ENCODE data around the gene KLHDC10. TPM values are rescaled to one million over a fixed set of nuclear protein-coding genes. Genes with fewer than 3 reads are reported as not detected.

KLHDC10 gene
- total RNA-seq, 1 experiment from 2014 or later = 47.0 TPM

DNA sequence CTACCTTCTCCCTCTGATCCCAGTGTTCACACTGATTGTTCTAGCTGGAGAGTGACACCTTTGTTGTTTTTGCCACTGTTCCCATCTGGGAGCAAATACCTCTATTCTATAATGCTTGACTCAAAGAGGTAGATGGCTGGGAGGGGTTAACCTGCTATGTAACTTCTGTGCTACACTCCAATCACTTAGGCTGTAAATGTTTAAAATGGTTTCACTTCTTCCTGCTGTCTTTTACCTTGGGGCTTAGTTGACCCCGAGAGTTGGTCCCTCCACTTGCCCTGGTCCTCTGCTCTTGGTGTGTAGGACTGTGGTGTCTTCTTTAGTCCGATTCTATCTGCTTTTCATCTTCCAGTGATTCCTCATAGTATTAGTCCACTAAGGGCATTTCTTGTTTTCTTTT, 22.3 kb downstream of the KLHDC10 start:
- no TSS peak for BruUV-seq (replicated peaks)
- Histone ChIP-seq H3K9me3 (ENCODE audit: insufficient read depth, low read depth) (no peaks in the 10 kb centered on the region), H3K36me3 (ENCODE audit: low read depth) (no peaks in the 10 kb centered on the region), H3K9me2 (ENCODE audit: insufficient read depth) (no peaks in the 10 kb centered on the region), H3K27me3 (ENCODE audit: insufficient read depth, low read depth) (no peaks in the 10 kb centered on the region), H2AFZ (no peak overlapping the region), H3K4me2 (no peak overlapping the region), H4K20me1 (ENCODE audit: insufficient read depth) (peaks cover 10% of the 10 kb centered on the region), H3K79me2 (ENCODE audit: low read depth) (peaks cover 56% of the 10 kb centered on the region), H3F3A (ENCODE audit: insufficient read depth, low read depth) (no peaks in the 10 kb centered on the region), H3K4me3 (no peak overlapping the region), H3K27ac (no peak overlapping the region), H3K4me1 (replicated peaks; ENCODE audit: insufficient read depth) (0 out of 2 replicates have a peak, but pooled peaks cover 9% of the 10 kb centered on the region)
- intact Hi-C loops (cut with micrococcal nuclease; ENCODE audit: unreplicated experiment) = no loop called here
- no peak for DNase-seq
- ChIA-PET CTCF (no interaction called here), POLR2A (ENCODE audit: unreplicated experiment) (no interaction called here)
- TF ChIP-seq, protein P1, sequence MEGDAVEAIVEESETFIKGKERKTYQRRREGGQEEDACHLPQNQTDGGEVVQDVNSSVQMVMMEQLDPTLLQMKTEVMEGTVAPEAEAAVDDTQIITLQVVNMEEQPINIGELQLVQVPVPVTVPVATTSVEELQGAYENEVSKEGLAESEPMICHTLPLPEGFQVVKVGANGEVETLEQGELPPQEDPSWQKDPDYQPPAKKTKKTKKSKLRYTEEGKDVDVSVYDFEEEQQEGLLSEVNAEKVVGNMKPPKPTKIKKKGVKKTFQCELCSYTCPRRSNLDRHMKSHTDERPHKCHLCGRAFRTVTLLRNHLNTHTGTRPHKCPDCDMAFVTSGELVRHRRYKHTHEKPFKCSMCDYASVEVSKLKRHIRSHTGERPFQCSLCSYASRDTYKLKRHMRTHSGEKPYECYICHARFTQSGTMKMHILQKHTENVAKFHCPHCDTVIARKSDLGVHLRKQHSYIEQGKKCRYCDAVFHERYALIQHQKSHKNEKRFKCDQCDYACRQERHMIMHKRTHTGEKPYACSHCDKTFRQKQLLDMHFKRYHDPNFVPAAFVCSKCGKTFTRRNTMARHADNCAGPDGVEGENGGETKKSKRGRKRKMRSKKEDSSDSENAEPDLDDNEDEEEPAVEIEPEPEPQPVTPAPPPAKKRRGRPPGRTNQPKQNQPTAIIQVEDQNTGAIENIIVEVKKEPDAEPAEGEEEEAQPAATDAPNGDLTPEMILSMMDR (conservative IDR thresholded peaks at IDR 0.05) = no peak
- no peak for TF ChIP-seq EZH2 (IDR thresholded peaks at IDR 0.05; ENCODE audit: low read depth)

DNA sequence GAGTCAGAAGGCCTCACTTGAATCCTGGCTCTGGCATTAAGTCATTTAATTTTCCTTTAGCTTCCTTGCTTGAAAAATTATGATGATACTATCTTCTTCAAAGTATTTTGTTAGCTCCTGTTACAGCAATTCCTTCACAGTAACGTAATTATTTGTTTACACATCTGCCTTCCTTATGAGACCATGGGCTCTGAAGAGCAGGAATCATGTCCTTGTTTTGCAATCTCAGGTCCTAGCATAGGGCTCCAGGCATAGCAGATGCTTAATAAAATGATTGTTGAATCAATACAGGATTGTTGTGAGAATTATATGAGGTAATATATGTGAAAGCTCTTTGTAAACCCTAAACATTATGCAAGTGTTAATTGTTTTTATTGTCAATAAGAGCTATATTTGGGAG, 25.5 kb downstream of the KLHDC10 start:
- DNase-seq = peak in 1 of 2 experiments; percentile 58
- no TSS peak for BruUV-seq (replicated peaks)
- TF ChIP-seq, protein P1 (conservative IDR thresholded peaks at IDR 0.05) = no peak
- no peak for TF ChIP-seq EZH2 (IDR thresholded peaks at IDR 0.05; ENCODE audit: low read depth)
- Histone ChIP-seq H3K27ac (no peak overlapping the region), H2AFZ (no peak overlapping the region), H3K4me1 (replicated peaks; ENCODE audit: insufficient read depth) (0 out of 2 replicates have a peak, but pooled peaks cover 9% of the 10 kb centered on the region), H4K20me1 (ENCODE audit: insufficient read depth) (peaks cover 10% of the 10 kb centered on the region), H3K4me2 (no peak overlapping the region), H3F3A (ENCODE audit: insufficient read depth, low read depth) (no peaks in the 10 kb centered on the region), H3K9me2 (ENCODE audit: insufficient read depth) (no peaks in the 10 kb centered on the region), H3K27me3 (ENCODE audit: insufficient read depth, low read depth) (no peaks in the 10 kb centered on the region), H3K4me3 (no peak overlapping the region), H3K9me3 (ENCODE audit: insufficient read depth, low read depth) (no peaks in the 10 kb centered on the region), H3K36me3 (ENCODE audit: low read depth) (no peaks in the 10 kb centered on the region), H3K79me2 (ENCODE audit: low read depth) (peaks cover 29% of the 10 kb centered on the region)
- ChIA-PET CTCF (interaction anchor here (0.5 to 1.0 kb wide), 5 partner anchors 12 to 96 kb away, joined by 3 to 16 read pairs (median 4); no protein-coding TSS in a partner anchor), POLR2A (ENCODE audit: unreplicated experiment) (interaction anchor here (1.2 kb wide), 1 partner anchor 19 kb away, joined by 4 read pairs; no protein-coding TSS in a partner anchor)
- intact Hi-C loops (cut with micrococcal nuclease; ENCODE audit: unreplicated experiment) = no loop called here

DNA sequence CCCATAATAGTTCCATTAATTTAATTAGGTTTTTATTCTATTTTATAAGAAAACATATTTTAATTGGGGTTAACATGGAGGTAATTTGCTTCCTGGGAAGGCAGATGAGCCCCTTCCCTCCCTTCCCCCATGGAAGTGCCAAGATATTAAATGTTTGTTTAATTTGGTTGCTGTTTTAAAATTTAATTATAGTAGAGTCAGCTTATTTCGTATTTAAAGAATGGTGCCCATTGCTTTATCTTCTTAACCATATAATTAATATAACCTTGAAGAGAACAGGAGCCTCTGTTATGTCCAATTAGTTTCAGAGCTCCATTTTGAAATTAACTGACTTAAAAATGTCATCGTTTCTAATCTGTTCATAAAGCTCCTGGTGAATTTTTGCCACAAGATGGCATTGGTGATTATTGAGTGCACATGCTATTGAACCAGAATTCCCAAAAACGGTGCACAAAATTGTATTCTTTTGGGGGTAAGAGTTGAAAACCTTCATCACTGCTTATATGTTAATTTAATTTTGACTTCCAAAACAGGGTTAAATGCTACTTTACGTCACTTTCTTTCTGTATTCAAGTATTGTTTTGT, 26.0 kb downstream of the KLHDC10 start:
- H3F3A ChIP-seq (ENCODE audit: insufficient read depth, low read depth) = no peaks in the 10 kb centered on the region
- no peak overlapping the region for H3K4me2 ChIP-seq
- no peaks in the 10 kb centered on the region for H3K9me2 ChIP-seq (ENCODE audit: insufficient read depth)
- no peak for DNase-seq
- TF ChIP-seq EZH2 (IDR thresholded peaks at IDR 0.05; ENCODE audit: low read depth) = no peak
- TF ChIP-seq, protein P1 (conservative IDR thresholded peaks at IDR 0.05) = peak; percentile 34; the same call in 1 of the 2 replicates
- no peak overlapping the region for H2AFZ ChIP-seq
- intact Hi-C loops (cut with micrococcal nuclease; ENCODE audit: unreplicated experiment) = no loop called here
- CTCF ChIA-PET = interaction anchor here (0.5 to 1.0 kb wide), 4 partner anchors 12 to 96 kb away, joined by 3 to 16 read pairs (median 4); no protein-coding TSS in a partner anchor
- no TSS peak for BruUV-seq (replicated peaks)
- no peaks in the 10 kb centered on the region for H3K36me3 ChIP-seq (ENCODE audit: low read depth)
- H3K27ac ChIP-seq = no peak overlapping the region
- H3K4me1 ChIP-seq (replicated peaks; ENCODE audit: insufficient read depth) = 0 out of 2 replicates have a peak, but pooled peaks cover 9% of the 10 kb centered on the region
- peaks cover 9% of the 10 kb centered on the region for H4K20me1 ChIP-seq (ENCODE audit: insufficient read depth)
- peaks cover 26% of the 10 kb centered on the region for H3K79me2 ChIP-seq (ENCODE audit: low read depth)
- POLR2A ChIA-PET (ENCODE audit: unreplicated experiment) = interaction anchor here (1.2 kb wide), 1 partner anchor 18 kb away, joined by 4 read pairs; no protein-coding TSS in a partner anchor
- H3K9me3 ChIP-seq (ENCODE audit: insufficient read depth, low read depth) = no peaks in the 10 kb centered on the region
- H3K27me3 ChIP-seq (ENCODE audit: insufficient read depth, low read depth) = no peaks in the 10 kb centered on the region
- no peak overlapping the region for H3K4me3 ChIP-seq
